ENCODE measurements around the gene NRSN1. TPM values are rescaled to one million over a fixed set of nuclear protein-coding genes. Genes with fewer than 3 reads are reported as not detected.

NRSN1 gene
- total RNA-seq, 2 donors from 2014 or later = not detected

DNA sequence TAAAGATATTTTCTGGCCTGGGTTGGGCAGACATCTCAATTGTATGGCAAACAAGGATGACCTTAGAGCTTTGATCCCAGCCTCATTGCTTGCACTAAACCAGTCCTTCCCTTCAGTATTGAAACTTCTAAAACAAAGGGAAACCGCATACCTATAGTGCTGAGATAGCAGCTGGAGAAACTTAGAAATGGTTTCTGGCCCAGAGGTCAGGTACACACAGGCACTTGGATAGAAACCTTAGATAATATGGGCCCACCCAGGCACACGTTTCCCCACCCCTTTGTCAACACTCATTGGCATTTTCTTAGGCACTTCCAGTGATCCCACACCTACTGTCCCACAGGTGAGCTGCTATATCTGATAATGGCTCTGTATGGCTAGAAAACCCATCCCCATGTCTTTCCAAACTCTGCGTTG, 22.1 kb downstream of the NRSN1 start:
- H3K4me1 ChIP-seq (ENCODE audit: control insufficient read depth, insufficient read depth, low read length) = no peaks in the 10 kb centered on the region
- TF ChIP-seq, protein P1, sequence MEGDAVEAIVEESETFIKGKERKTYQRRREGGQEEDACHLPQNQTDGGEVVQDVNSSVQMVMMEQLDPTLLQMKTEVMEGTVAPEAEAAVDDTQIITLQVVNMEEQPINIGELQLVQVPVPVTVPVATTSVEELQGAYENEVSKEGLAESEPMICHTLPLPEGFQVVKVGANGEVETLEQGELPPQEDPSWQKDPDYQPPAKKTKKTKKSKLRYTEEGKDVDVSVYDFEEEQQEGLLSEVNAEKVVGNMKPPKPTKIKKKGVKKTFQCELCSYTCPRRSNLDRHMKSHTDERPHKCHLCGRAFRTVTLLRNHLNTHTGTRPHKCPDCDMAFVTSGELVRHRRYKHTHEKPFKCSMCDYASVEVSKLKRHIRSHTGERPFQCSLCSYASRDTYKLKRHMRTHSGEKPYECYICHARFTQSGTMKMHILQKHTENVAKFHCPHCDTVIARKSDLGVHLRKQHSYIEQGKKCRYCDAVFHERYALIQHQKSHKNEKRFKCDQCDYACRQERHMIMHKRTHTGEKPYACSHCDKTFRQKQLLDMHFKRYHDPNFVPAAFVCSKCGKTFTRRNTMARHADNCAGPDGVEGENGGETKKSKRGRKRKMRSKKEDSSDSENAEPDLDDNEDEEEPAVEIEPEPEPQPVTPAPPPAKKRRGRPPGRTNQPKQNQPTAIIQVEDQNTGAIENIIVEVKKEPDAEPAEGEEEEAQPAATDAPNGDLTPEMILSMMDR (conservative IDR thresholded peaks at IDR 0.05) = no peak
- no peak overlapping the region for H3K9ac ChIP-seq (ENCODE audit: extremely low read depth, low read length, poor library complexity, severe bottlenecking)
- peaks cover 4% of the 10 kb centered on the region for H3K9me3 Mint-ChIP-seq
- no peak overlapping the region for H3K27ac Mint-ChIP-seq
- no peak overlapping the region for H3K27ac ChIP-seq (ENCODE audit: low read depth, low read length)
- H3K36me3 Mint-ChIP-seq (ENCODE audit: low read depth) = no peaks in the 10 kb centered on the region
- H3K27me3 ChIP-seq (ENCODE audit: control insufficient read depth, insufficient read depth, low read length, poor library complexity, severe bottlenecking) = no peaks in the 10 kb centered on the region
- H3K4me3 Mint-ChIP-seq = no peak overlapping the region
- peaks cover 8% of the 10 kb centered on the region for H3K4me1 Mint-ChIP-seq
- no peaks in the 10 kb centered on the region for H3K9me3 ChIP-seq (ENCODE audit: control insufficient read depth, low read length)
- H3K27me3 Mint-ChIP-seq (ENCODE audit: insufficient read depth) = no peaks in the 10 kb centered on the region
- no peaks in the 10 kb centered on the region for H3K36me3 ChIP-seq (ENCODE audit: control insufficient read depth, insufficient read depth, low read length)
- DNase-seq = no peak
- WGBS, 2 experiments (ENCODE audit: insufficient coverage in 1 of 2, insufficient read length in 1 of 2) = 87 to 90% methylated on average over 2 to 3 of the region's 3 CpGs
- H3K4me3 ChIP-seq (ENCODE audit: low read length) = no peak overlapping the region

DNA sequence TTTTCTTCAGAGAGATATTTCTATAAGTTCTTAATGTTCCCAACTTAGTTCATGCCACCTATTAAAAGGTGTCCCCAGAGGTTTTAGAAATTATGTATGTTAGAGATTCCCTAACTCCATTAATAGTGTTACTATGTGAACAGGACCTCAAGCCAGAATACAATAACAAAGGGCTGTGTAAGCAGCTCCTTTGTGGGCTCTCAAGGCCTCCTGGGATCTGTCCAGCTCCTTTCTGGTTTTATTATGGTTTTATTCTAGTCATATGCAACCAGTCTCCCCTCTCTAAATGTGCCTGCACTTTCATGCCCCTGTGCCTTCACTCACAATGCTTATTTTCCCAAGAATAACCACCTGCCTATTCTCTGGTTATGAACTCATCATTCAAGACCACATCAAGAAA, 22.7 kb downstream of the NRSN1 start:
- Mint-ChIP-seq H3K4me1 (peaks cover 12% of the 10 kb centered on the region), H3K27ac (no peak overlapping the region)

DNA sequence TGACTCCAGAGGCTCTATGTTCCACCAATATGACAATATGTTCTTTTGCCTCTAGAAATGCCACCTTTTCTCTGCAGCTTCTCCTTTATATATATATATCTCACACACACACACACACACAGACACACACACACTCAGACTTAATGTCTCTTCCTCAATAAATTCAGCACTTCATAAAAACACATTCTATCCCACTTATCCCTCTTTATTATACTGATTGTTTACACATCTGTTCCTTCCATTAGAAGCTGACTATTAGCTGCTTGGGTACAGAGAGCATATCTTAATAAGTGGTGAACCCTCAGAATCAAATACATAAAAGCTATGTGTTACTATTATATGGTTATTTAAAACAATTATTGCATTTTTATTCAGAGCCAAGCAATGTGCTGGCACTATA, 23.3 kb downstream of the NRSN1 start:
- Histone ChIP-seq H3K36me3 (ENCODE audit: control insufficient read depth, insufficient read depth, low read length) (no peaks in the 10 kb centered on the region), H3K4me1 (ENCODE audit: control insufficient read depth, insufficient read depth, low read length) (no peaks in the 10 kb centered on the region), H3K9me3 (ENCODE audit: control insufficient read depth, low read length) (no peaks in the 10 kb centered on the region), H3K4me3 (ENCODE audit: low read length) (no peak overlapping the region), H3K27me3 (ENCODE audit: control insufficient read depth, insufficient read depth, low read length, poor library complexity, severe bottlenecking) (no peaks in the 10 kb centered on the region), H3K9ac (ENCODE audit: extremely low read depth, low read length, poor library complexity, severe bottlenecking) (no peak overlapping the region), H3K27ac (ENCODE audit: low read depth, low read length) (no peak overlapping the region)
- no peak overlapping the region for H3K4me3 Mint-ChIP-seq
- TF ChIP-seq, protein P1 (conservative IDR thresholded peaks at IDR 0.05) = no peak
- H3K27me3 Mint-ChIP-seq (ENCODE audit: insufficient read depth) = no peaks in the 10 kb centered on the region
- no peaks in the 10 kb centered on the region for H3K36me3 Mint-ChIP-seq (ENCODE audit: low read depth)
- DNase-seq = no peak
- no peak overlapping the region for H3K27ac Mint-ChIP-seq
- peaks cover 12% of the 10 kb centered on the region for H3K4me1 Mint-ChIP-seq
- peaks cover 4% of the 10 kb centered on the region for H3K9me3 Mint-ChIP-seq

More for the DNA sequence above, 22.7 kb downstream of the NRSN1 start:
- no peak for DNase-seq
- no peak overlapping the region for H3K27ac ChIP-seq (ENCODE audit: low read depth, low read length)
- Mint-ChIP-seq H3K36me3 (ENCODE audit: low read depth) (no peaks in the 10 kb centered on the region), H3K9me3 (peaks cover 4% of the 10 kb centered on the region), H3K27me3 (ENCODE audit: insufficient read depth) (no peaks in the 10 kb centered on the region), H3K4me3 (no peak overlapping the region)
- no peak overlapping the region for H3K4me3 ChIP-seq (ENCODE audit: low read length)
- TF ChIP-seq, protein P1 (conservative IDR thresholded peaks at IDR 0.05) = no peak
- H3K9ac ChIP-seq (ENCODE audit: extremely low read depth, low read length, poor library complexity, severe bottlenecking) = no peak overlapping the region
- no peaks in the 10 kb centered on the region for H3K4me1 ChIP-seq (ENCODE audit: control insufficient read depth, insufficient read depth, low read length)
- H3K9me3 ChIP-seq (ENCODE audit: control insufficient read depth, low read length) = no peaks in the 10 kb centered on the region
- no peaks in the 10 kb centered on the region for H3K27me3 ChIP-seq (ENCODE audit: control insufficient read depth, insufficient read depth, low read length, poor library complexity, severe bottlenecking)
- no peaks in the 10 kb centered on the region for H3K36me3 ChIP-seq (ENCODE audit: control insufficient read depth, insufficient read depth, low read length)

All from endodermal cell (in vitro differentiated cells).